ENCODE measurements around the gene USP6NL.

The USP6NL gene

GRCh38 chr10:11615396-11615795, 3.9 kb upstream of the USP6NL start:
- DNase-seq: no peak

- no peak for DNase-seq
These were observed 861 bp upstream of the USP6NL start for GRCh38 chr10:11612021-11613001.

- DNase-seq: no peak
These were observed 613 bp downstream of the USP6NL start for GRCh38 chr10:11610826-11611247.

- DNase-seq: no peak
These were observed 1.2 kb downstream of the USP6NL start for GRCh38 chr10:11610166-11610825.

- DNase-seq: no peak
These were observed 1.9 kb downstream of the USP6NL start for GRCh38 chr10:11609492-11610093.

GRCh38 chr10:11609052-11609451, 2.4 kb downstream of the USP6NL start:
- DNase-seq: no peak

- DNase-seq: no peak
These were observed 3.1 kb downstream of the USP6NL start for GRCh38 chr10:11608159-11609013.

- DNase-seq: no peak
These were observed 5.5 kb downstream of the USP6NL start for GRCh38 chr10:11605807-11606408.

- no peak for DNase-seq
These were observed 6.4 kb downstream of the USP6NL start for GRCh38 chr10:11604865-11605650.

GRCh38 chr10:11603741-11604140, 7.7 kb downstream of the USP6NL start:
- no peak for DNase-seq

- no peak for DNase-seq
These were observed 8.4 kb downstream of the USP6NL start for GRCh38 chr10:11602919-11603523.

- no peak for DNase-seq
These were observed 9.1 kb downstream of the USP6NL start for GRCh38 chr10:11602358-11602757.

- no peak for DNase-seq
These were observed 9.8 kb downstream of the USP6NL start for GRCh38 chr10:11601670-11602069.

- DNase-seq: no peak
These were observed 11.2 kb downstream of the USP6NL start for GRCh38 chr10:11600280-11600679.

GRCh38 chr10:11598712-11599397, 12.6 kb downstream of the USP6NL start:
- DNase-seq: no peak

GRCh38 chr10:11597470-11597869, 14.0 kb downstream of the USP6NL start:
- no peak for DNase-seq

- DNase-seq: no peak
These were observed 16.1 kb downstream of the USP6NL start for GRCh38 chr10:11595395-11595692.

- no peak for DNase-seq
These were observed 16.7 kb downstream of the USP6NL start for GRCh38 chr10:11594589-11595394.

- DNase-seq: no peak
These were observed 17.8 kb downstream of the USP6NL start for GRCh38 chr10:11593612-11594011.

- DNase-seq: no peak
These were observed 21.7 kb downstream of the USP6NL start for GRCh38 chr10:11589738-11590137.
